NCI-H526 treated with DMSO at 0.1 percent for 48 hours (cell line): ENCODE data around the gene BCR.

ENCODE experiments used
- DNase-seq: peaks from one replicate; lab custom pipeline; 2025; lab: John Stamatoyannopoulos, UW

BCR gene

GRCh38 chr22:23245045-23245798 lies 64.9 kb downstream of the BCR start:
- no peak for DNase-seq

- no peak for DNase-seq
These were observed 65.5 kb downstream of the BCR start for GRCh38 chr22:23245799-23246136.

- no peak for DNase-seq
These were observed 66.9 kb downstream of the BCR start for GRCh38 chr22:23246982-23247766.

- no peak for DNase-seq
These were observed 68.3 kb downstream of the BCR start for GRCh38 chr22:23248583-23248982.

GRCh38 chr22:23250056-23250784 lies 69.9 kb downstream of the BCR start:
- DNase-seq = no peak

DNA sequence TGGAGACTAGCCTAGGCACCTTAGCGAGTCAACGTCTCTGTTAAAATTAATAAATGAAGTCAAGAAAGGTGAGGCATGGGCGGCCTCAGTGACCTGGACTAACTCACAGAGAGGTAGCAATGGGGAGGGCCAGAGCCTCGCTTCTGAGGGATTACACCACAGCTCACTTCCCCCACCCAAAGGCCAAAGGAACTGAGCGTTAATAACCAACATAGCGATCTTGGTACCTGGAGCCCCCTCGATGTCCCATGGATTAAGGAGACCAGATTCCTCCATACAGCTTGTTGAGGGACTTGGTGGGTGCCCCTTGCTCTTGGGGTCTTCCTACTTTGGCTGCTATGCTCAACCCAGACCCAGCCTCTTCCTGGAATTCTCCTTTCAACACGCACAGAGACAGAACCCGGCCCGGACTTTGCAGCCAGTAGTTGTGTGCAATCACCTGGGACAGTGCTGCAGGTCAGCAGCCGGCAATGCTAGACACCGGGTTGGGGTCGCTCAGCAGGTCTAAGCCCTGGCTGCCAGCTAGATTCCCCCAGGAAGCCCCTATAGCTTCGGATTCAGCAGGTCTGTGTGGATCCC lies 70.6 kb downstream of the BCR start:
- no peak for DNase-seq

- no peak for DNase-seq
These were observed 71.3 kb downstream of the BCR start for GRCh38 chr22:23251445-23252093.

- DNase-seq = no peak
These were observed 73.3 kb downstream of the BCR start for GRCh38 chr22:23253475-23254055.

GRCh38 chr22:23255506-23256170 lies 75.3 kb downstream of the BCR start:
- DNase-seq = no peak

- DNase-seq = no peak
These were observed 76.0 kb downstream of the BCR start for GRCh38 chr22:23256171-23256932.

- DNase-seq = no peak
These were observed 76.9 kb downstream of the BCR start for GRCh38 chr22:23256986-23257888.

DNA sequence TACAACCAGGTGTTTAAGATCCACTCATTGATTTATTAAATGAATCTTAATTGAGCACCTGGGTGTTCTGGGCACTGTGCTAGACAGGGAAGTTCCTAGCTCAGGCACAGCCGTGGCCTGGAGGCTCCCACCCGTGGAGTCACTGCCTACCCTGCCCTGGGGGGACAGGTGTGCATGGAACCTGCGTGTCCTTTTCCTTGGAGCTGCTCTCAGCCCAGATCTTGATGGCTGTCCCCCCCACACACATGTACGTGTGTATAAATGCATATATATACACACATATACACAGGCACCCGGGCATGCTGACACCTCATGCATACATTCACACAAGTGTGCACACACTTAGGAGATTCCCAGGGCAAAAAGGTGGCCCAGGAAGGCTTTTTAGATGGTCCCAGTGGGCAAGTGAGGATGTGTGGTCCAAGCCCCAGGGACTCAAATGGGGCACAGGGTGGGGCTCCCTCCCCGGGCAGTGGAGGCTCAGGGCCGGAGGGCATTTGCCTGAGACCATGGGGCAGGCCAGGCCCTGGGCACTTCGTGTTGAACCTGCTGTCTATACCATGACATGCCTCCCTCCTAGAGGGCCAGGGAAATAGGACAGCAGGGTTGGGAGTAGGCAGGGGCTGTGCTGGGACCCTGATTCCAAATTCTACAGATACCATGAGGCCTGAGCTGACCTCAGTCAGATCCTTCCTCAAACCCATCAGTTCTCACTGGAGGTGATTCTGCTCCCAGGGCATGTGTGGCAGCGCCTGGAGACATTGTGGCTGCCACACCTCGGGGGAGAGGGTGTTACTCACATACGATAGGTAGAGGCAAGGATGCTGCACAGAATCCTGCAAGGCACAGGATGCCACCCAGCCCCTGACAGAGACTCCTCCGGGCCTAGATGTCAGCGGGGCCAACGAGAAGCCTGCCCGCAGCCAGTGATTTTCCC lies 77.8 kb downstream of the BCR start:
- DNase-seq = no peak

- no peak for DNase-seq
These were observed 78.5 kb downstream of the BCR start for GRCh38 chr22:23258826-23259170.

DNA sequence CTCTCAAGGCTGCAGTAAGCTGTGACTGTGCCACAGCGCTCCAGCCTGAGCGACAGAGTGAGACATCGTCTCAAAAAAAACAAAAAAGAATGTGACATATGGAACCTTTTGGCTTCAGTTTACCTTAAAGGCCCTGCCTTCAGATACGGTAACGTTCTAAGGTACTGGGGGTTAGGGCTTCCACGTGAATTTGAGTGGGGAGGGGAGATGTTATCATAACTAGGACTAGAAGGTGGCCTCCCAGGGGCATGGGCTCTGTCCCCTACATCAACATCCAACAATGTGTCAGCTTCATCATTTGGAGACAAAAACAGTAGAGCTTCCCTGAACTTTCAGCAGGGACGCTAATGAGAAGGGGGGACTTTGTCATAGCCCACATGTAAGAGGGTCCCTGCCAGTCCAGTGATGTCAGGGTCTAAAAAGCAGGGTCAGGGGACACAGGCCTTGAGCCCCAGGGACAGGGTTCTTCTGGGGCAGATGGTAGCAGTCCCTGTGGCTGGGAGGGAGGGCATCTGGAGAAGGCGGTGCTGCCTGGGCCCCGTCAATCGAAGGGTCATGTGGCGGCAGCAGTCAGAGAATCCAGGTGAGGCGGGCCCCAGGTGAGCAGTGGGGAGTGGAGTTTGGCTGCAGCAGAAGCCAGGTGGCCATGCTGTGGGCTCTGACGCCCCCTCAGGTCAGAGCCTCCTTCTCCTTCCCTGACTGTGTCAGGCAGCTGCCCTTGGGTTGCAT lies 79.8 kb downstream of the BCR start:
- no peak for DNase-seq

DNA sequence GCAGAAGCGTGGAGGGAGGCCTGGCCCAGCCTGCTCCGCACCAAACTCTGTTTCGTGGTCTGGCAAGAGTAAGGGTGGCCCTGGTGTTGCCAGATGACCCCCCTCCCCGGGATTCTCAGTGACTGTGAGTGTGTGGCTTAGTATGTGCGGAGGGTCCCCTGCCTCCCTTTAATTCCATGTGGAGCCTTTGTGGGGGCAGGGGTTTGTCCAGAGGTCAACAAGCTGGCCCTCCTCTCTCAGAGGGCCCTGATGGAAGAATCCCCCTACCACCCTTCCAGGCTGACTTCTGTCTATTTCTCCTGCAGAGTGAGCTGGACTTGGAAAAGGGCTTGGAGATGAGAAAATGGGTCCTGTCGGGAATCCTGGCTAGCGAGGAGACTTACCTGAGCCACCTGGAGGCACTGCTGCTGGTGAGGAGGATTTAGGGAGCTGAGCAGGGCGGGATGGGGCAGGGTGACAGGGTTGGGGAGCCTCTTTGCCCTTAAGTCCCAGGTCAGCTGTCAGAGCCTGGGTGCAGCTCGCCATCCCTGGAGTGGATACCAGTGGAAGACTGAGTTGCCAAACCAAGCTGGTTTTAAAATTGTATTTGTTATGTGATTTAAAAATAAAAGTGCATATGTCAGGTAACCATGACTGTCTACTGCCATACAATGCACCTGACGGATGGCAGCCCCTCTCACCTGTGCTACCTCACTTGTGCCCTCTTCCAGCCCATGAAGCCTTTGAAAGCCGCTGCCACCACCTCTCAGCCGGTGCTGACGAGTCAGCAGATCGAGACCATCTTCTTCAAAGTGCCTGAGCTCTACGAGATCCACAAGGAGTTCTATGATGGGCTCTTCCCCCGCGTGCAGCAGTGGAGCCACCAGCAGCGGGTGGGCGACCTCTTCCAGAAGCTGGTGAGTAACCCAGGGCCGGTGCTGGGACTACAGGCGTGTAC lies 80.6 kb downstream of the BCR start:
- DNase-seq = no peak

- DNase-seq = no peak
These were observed 81.7 kb downstream of the BCR start for GRCh38 chr22:23261900-23262450.
